NCI-H446 treated with DMSO at 0.1 percent for 48 hours (cell line): ENCODE measurements around the gene SAA1.

Experiments used
- DNase-seq: peaks from one replicate; lab custom pipeline; 2025; lab: John Stamatoyannopoulos, UW

Gene SAA1

GRCh38 chr11:18310800-18311340, 44.8 kb downstream of the SAA1 start:
- no peak for DNase-seq

DNA sequence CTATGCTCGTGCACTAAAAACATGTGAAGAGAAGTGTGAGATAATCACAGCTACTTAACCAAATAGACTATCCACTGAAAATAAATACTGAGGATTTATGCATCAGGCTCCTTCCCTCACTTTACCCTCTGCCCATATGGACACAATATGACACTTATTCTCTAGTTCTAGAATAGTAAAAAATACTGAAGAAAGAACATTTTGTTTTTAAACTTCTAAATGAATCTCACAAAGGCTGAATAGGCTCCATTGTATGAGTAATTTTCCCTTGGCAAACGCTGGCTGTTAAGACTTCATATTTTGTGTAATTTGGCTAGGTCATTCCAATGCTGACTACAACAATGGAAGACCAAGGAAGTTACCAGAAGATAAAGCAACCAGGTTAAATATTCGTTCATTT, 45.9 kb downstream of the SAA1 start:
- DNase-seq: no peak

- no peak for DNase-seq
Observed at GRCh38 chr11:18312663-18313420, 46.8 kb downstream of the SAA1 start.

- DNase-seq: no peak
Observed at GRCh38 chr11:18313965-18314763, 48.1 kb downstream of the SAA1 start.

DNA sequence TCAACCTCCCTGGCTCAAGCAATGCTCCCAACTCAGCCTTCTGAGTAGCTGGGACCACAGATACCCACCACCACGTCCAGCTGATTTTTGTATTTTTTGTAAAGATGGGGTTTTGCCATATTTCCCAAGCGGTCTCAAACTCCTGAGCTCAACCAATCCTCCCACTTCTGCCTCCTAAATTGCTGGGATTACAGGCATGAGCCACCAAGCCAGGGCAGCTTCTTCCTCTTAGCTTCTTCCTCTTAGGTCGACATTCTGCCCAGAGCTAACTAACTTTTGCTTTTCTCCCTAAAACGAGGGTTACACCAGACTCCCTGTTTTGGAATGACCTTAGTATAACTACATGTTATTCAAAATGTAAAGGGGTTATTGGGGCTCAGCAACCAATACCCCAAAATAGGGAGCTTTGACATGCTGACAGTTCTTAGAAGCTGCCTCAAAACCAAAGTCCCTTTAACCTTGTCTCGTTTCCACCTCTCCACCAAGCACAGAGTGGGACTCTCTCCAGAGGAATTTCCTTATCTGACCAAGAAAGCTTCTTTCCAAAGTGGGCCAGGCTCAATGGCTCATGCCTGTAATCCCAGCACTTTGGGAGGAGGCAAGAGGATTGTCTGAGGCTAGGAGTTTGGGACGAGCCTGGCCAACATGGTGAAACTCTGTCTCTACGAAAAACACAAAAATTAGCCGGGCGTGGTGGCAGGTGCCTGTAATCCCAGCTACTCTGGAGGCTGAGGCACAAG, 48.9 kb downstream of the SAA1 start:
- DNase-seq: no peak

GRCh38 chr11:18315893-18316292, 49.8 kb downstream of the SAA1 start:
- DNase-seq: no peak

DNA sequence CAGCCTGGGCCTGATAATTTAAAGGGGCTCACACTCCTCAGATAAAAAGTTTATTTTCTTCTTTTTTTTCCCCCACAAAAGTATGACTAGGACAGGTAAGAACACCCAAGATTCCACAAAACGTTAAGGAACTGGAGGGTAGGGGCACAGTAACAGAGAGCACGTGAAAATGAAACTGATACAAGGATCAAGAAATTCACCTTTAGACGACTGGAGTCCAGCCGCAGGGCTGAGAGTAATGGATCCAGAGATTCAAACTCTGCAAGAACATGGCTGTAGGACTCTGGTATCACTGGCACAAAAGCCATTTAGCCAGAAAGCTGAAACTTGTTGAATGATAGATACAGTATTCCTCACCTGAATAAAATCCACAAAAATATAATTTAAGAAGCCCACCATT, 51.5 kb downstream of the SAA1 start:
- no peak for DNase-seq
